Stimulated activated CD8-positive, alpha-beta memory T cell treated with anti-CD3 and anti-CD28 coated beads, Interleukin-7, amount 100 ng/mL, for 24 hours (primary cell): Measurements from ENCODE around the gene WNT4.

ENCODE experiments used
- DNase-seq: peaks from one replicate; pipeline ENCODE4 v3.0.0-alpha.2; 2020; ENCODE audit warnings: low read depth

The WNT4 gene

GRCh38 chr1:22129501-22130117, 13.3 kb downstream of the WNT4 start:
- DNase-seq: no peak

- no peak for DNase-seq
Observed at GRCh38 chr1:22128392-22128791, 14.5 kb downstream of the WNT4 start.

- no peak for DNase-seq
Observed at GRCh38 chr1:22127731-22128130, 15.2 kb downstream of the WNT4 start.

GRCh38 chr1:22127248-22127647, 15.6 kb downstream of the WNT4 start:
- no peak for DNase-seq

GRCh38 chr1:22126531-22126930, 16.4 kb downstream of the WNT4 start:
- DNase-seq: no peak

- no peak for DNase-seq
Observed at GRCh38 chr1:22124592-22125229, 18.2 kb downstream of the WNT4 start.

- no peak for DNase-seq
Observed at GRCh38 chr1:22123901-22124404, 18.9 kb downstream of the WNT4 start.

- no peak for DNase-seq
Observed at GRCh38 chr1:22123071-22123390, 19.9 kb downstream of the WNT4 start.

GRCh38 chr1:22122273-22123070, 20.4 kb downstream of the WNT4 start:
- no peak for DNase-seq

GRCh38 chr1:22121421-22121911, 21.4 kb downstream of the WNT4 start:
- no peak for DNase-seq

GRCh38 chr1:22120469-22120790, 22.5 kb downstream of the WNT4 start:
- no peak for DNase-seq

- no peak for DNase-seq
Observed at GRCh38 chr1:22119626-22120468, 23.1 kb downstream of the WNT4 start.

- DNase-seq: no peak
Observed at GRCh38 chr1:22118291-22118992, 24.5 kb downstream of the WNT4 start.

- DNase-seq: no peak
Observed at GRCh38 chr1:22117851-22118250, 25.0 kb downstream of the WNT4 start.

- no peak for DNase-seq
Observed at GRCh38 chr1:22117238-22117637, 25.7 kb downstream of the WNT4 start.

GRCh38 chr1:22115286-22115685, 27.6 kb downstream of the WNT4 start:
- DNase-seq: no peak

GRCh38 chr1:22114083-22115012, 28.5 kb downstream of the WNT4 start:
- DNase-seq: no peak

GRCh38 chr1:22112554-22112953, 30.3 kb downstream of the WNT4 start:
- DNase-seq: no peak

- no peak for DNase-seq
Observed at GRCh38 chr1:22111620-22112019, 31.3 kb downstream of the WNT4 start.

- DNase-seq: no peak
Observed at GRCh38 chr1:22111115-22111514, 31.8 kb downstream of the WNT4 start.

GRCh38 chr1:22110016-22110415, 32.9 kb downstream of the WNT4 start:
- DNase-seq: no peak
